OCI-LY1 (cell line): ENCODE results near the gene ZNF85.

ENCODE experiments used
- EZH2 ChIP-seq: fragments of 200-600 bp; sonication (generic), shearing (Covaris generic); IDR thresholded peaks from 2 replicates; pipeline ENCODE4 v1.8.0; 2017; ENCODE audit warnings: borderline replicate concordance, mixed run types, mild to moderate bottlenecking, antibody characterized with exemption, low read length, moderate library complexity, mixed read lengths
- TF ChIP-seq, protein P1 (sequence below): fragments of 200-600 bp; sonication (generic), shearing (Covaris generic); IDR thresholded peaks from 2 replicates; pipeline ENCODE4 v1.5.1; 2017; ENCODE audit warnings: mild to moderate bottlenecking, antibody characterized with exemption, low read length, moderate library complexity, mixed read lengths

DNA sequence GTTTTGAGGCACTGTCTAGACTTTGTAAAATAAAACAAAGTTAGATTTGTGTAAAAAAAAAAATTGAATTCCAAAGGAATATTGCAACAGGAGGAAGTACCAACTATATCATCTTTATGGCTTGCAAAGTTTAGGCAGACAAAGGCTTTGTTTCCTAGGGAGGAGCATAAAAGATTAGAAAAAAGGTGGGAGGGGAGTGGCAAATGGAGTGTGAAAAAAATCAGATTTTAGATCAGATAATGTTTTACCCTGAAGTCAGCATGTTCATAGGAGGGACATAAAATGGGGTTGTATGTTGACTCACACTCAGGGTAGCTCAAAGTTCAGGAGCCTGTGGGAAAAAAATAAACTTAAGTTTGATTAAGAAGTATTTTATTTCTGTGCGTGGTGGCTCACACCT, 3.7 kb downstream of the ZNF85 start:
- TF ChIP-seq, protein P1, sequence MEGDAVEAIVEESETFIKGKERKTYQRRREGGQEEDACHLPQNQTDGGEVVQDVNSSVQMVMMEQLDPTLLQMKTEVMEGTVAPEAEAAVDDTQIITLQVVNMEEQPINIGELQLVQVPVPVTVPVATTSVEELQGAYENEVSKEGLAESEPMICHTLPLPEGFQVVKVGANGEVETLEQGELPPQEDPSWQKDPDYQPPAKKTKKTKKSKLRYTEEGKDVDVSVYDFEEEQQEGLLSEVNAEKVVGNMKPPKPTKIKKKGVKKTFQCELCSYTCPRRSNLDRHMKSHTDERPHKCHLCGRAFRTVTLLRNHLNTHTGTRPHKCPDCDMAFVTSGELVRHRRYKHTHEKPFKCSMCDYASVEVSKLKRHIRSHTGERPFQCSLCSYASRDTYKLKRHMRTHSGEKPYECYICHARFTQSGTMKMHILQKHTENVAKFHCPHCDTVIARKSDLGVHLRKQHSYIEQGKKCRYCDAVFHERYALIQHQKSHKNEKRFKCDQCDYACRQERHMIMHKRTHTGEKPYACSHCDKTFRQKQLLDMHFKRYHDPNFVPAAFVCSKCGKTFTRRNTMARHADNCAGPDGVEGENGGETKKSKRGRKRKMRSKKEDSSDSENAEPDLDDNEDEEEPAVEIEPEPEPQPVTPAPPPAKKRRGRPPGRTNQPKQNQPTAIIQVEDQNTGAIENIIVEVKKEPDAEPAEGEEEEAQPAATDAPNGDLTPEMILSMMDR, result no peak
- no peak for TF ChIP-seq EZH2
